Measurements from ENCODE around the gene LMNA.
"Not testable (repeated sequence)": the region's sequence is repeated elsewhere in the genome, so short reads cannot be mapped to it uniquely, and the experiment has no call there.

GRCh38 chr1:156182010-156182779, 67.7 kb downstream of the LMNA start:
- not testable (repeated sequence) for TF ChIP-seq ZNF274 (IDR thresholded peaks at IDR 0.05; ENCODE audit: low read depth, low read length); SUZ12 (IDR thresholded peaks at IDR 0.05; ENCODE audit: extremely low read depth, insufficient read depth, insufficient read length)
